ENCODE measurements around the gene RABGEF1.
"Not testable (repeated sequence)": the region's sequence is repeated elsewhere in the genome, so short reads cannot be mapped to it uniquely, and the experiment has no call there.

Gene RABGEF1

GRCh38 chr7:66757939-66758338, 17.4 kb downstream of the RABGEF1 start:
- no peak for DNase-seq (ENCODE audit: low read depth, low spot score)
- CTCF ChIA-PET = no interaction called here
- H3K4me3 ChIP-seq (ENCODE audit: low read depth, low read length) = no peak overlapping the region
- no peak for TF ChIP-seq CTCF (IDR thresholded peaks at IDR 0.05; ENCODE audit: insufficient read depth, low read length, missing control alignments)
- POLR2A ChIA-PET = no interaction called here

GRCh38 chr7:66758950-66759628, 18.6 kb downstream of the RABGEF1 start:
- H3K4me3 ChIP-seq (ENCODE audit: low read depth, low read length) = no peak overlapping the region
- ChIA-PET CTCF (interaction anchor here (0.7 kb wide), 1 partner anchor 709 kb away, joined by 3 read pairs; no protein-coding TSS in a partner anchor), POLR2A (no interaction called here)
- DNase-seq (ENCODE audit: low read depth, low spot score) = no peak
- no peak for TF ChIP-seq CTCF (IDR thresholded peaks at IDR 0.05; ENCODE audit: insufficient read depth, low read length, missing control alignments)

GRCh38 chr7:66763183-66763582, 22.6 kb downstream of the RABGEF1 start:
- POLR2A ChIA-PET; DNase-seq (ENCODE audit: low read depth, low spot score); CTCF ChIA-PET; H3K4me3 ChIP-seq (ENCODE audit: low read depth, low read length): not testable (repeated sequence)

GRCh38 chr7:66763633-66764355, 23.3 kb downstream of the RABGEF1 start:
- CTCF ChIA-PET; DNase-seq (ENCODE audit: low read depth, low spot score); H3K4me3 ChIP-seq (ENCODE audit: low read depth, low read length); POLR2A ChIA-PET: not testable (repeated sequence)

- H3K4me3 ChIP-seq (ENCODE audit: low read depth, low read length); CTCF ChIA-PET; DNase-seq (ENCODE audit: low read depth, low spot score); POLR2A ChIA-PET: not testable (repeated sequence)
These were observed 24.4 kb downstream of the RABGEF1 start for GRCh38 chr7:66764905-66765304.

- POLR2A ChIA-PET; CTCF ChIA-PET; DNase-seq (ENCODE audit: low read depth, low spot score); H3K4me3 ChIP-seq (ENCODE audit: low read depth, low read length): not testable (repeated sequence)
These were observed 24.9 kb downstream of the RABGEF1 start for GRCh38 chr7:66765322-66766025.

- DNase-seq (ENCODE audit: low read depth, low spot score) = no peak
- ChIA-PET CTCF (no interaction called here), POLR2A (no interaction called here)
- no peak overlapping the region for H3K4me3 ChIP-seq (ENCODE audit: low read depth, low read length)
- no peak for TF ChIP-seq CTCF (IDR thresholded peaks at IDR 0.05; ENCODE audit: insufficient read depth, low read length, missing control alignments)
These were observed 25.5 kb downstream of the RABGEF1 start for GRCh38 chr7:66766041-66766440.

GRCh38 chr7:66767486-66767885, 27.0 kb downstream of the RABGEF1 start:
- H3K4me3 ChIP-seq (ENCODE audit: low read depth, low read length); POLR2A ChIA-PET; CTCF ChIA-PET; DNase-seq (ENCODE audit: low read depth, low spot score): not testable (repeated sequence)
